HFF-Myc (cell line): ENCODE measurements around the gene TTC7B.

Source experiments
- DNase-seq: peaks from one replicate; pipeline ENCODE4 v3.0.0-alpha.2; 2011; ENCODE audit warnings: low read depth; ENCODE audit errors: extremely low read depth
- H3K4me3 ChIP-seq: replicated peaks from 2 replicates; pipeline ENCODE4 v1.5.1; 2011; ENCODE audit warnings: low read depth, mild to moderate bottlenecking, control low read depth, low read length
- TF ChIP-seq, protein P1 (sequence below): IDR thresholded peaks from 2 replicates; pipeline ENCODE4 v1.5.1; 2012; ENCODE audit warnings: mild to moderate bottlenecking, low read depth, low read length, control low read depth; ENCODE audit errors: missing control alignments

Gene TTC7B

DNA sequence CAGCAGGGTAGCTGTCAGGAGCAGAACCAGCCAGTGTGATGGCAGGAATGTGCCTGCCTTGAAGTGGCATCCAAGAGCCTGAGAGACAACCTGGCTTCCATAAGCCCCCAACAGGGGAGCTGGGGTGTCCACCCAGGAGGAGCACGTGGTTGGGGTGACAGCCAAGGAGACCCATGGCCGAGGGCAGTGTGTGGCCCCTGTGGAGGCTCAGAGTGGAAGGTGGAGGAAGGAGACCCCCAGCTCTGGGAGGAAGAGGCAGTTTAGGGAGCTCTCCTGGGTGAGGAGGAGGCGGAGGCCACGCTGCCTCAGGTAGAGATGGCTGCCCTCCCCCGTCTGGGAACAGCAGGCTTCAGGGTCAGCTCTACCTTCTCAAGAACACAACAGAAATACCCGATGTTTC is 272.4 kb downstream of the TTC7B start:
- TF ChIP-seq, protein P1, sequence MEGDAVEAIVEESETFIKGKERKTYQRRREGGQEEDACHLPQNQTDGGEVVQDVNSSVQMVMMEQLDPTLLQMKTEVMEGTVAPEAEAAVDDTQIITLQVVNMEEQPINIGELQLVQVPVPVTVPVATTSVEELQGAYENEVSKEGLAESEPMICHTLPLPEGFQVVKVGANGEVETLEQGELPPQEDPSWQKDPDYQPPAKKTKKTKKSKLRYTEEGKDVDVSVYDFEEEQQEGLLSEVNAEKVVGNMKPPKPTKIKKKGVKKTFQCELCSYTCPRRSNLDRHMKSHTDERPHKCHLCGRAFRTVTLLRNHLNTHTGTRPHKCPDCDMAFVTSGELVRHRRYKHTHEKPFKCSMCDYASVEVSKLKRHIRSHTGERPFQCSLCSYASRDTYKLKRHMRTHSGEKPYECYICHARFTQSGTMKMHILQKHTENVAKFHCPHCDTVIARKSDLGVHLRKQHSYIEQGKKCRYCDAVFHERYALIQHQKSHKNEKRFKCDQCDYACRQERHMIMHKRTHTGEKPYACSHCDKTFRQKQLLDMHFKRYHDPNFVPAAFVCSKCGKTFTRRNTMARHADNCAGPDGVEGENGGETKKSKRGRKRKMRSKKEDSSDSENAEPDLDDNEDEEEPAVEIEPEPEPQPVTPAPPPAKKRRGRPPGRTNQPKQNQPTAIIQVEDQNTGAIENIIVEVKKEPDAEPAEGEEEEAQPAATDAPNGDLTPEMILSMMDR, result no peak
- no peak for DNase-seq

DNA sequence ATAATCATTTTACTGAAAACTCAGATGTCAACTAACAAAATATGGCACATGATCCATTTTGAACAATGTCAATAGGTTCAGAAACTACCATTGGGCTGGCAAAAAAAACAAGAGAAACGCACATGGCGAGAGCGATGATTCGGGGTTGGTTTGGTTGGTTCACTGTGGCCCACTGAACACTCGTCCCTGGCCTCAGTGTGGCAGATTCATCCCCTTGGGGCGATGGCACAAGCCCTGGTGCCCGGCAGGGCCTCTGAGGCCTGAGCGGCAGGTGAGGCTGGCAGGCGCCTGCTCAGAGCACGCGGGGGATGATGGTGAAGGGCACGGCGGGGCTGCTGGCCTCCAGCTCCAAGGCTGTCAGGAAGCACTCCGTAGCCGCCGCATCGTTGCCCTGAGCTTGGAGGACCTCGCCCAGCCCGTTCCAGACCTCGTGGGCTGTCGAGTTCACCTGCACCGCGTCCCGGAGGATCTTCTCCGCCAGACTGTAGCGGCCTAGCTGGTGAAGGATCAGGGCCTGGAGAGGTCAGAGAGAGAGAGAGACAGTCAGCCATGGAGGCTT is 275.1 kb downstream of the TTC7B start:
- TF ChIP-seq, protein P1, result no peak
- no peak for DNase-seq

More for the DNA sequence above, 272.4 kb downstream of the TTC7B start:
- H3K4me3 ChIP-seq, result no peak overlapping the region

DNA sequence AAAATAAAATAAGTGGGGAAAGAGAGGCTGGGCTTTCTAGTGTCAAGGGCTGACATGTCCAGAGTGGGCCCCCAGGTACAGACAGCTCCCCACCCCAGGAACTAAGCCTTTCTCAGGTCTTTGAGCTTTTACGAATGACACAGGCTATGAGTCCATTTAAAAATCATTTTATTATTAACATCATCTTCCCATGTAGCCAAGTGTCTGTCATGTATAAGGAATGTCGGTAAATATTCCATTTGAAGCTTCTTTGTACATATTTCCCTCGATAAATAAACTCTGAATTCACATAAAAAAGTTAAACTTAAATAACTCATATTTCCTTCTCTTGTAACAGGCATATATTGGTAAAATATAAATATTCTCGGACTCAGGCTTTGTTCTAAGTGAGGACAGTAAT is 275.8 kb downstream of the TTC7B start:
- TF ChIP-seq, protein P1, result no peak
- H3K4me3 ChIP-seq, result no peak overlapping the region
- DNase-seq, result no peak

More for the DNA sequence above, 275.1 kb downstream of the TTC7B start:
- H3K4me3 ChIP-seq, result no peak overlapping the region

DNA sequence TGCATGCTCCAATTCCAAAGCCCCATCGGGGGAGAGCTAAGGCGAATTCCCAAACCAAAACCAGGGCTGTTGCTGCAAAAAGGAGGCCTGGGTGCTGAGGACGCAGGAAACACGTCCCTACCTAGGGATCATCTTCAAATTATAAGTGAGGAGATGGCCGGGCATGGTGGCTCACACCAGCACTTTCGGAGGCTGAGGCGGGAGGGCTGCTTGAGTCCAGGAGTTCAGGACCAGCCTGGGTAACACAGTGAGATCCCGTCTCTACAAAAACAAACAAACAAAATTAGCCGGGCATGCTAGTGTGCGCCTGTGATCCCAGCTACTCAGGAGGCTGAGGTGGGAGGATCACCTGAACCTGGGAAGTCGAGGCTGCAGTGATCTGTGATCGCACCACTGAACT is 276.2 kb downstream of the TTC7B start:
- no peak for DNase-seq
- no peak overlapping the region for H3K4me3 ChIP-seq
- TF ChIP-seq, protein P1, result no peak

DNA sequence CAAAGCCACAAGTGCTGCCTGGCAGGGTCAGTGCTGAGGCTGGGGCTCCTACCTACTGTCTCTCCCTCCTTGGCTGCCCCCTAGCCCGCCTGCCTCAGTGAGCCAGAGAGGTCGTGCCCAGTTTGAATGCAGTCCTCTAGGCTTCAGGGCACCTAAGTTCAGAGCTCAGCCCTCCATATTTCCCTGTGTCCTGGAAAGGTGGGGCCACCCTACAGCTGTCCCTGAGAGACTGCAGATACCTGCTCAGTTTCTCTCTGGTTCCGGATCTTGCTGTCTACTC is 276.8 kb downstream of the TTC7B start:
- no peak for DNase-seq
- H3K4me3 ChIP-seq, result no peak overlapping the region
- TF ChIP-seq, protein P1, result no peak

DNA sequence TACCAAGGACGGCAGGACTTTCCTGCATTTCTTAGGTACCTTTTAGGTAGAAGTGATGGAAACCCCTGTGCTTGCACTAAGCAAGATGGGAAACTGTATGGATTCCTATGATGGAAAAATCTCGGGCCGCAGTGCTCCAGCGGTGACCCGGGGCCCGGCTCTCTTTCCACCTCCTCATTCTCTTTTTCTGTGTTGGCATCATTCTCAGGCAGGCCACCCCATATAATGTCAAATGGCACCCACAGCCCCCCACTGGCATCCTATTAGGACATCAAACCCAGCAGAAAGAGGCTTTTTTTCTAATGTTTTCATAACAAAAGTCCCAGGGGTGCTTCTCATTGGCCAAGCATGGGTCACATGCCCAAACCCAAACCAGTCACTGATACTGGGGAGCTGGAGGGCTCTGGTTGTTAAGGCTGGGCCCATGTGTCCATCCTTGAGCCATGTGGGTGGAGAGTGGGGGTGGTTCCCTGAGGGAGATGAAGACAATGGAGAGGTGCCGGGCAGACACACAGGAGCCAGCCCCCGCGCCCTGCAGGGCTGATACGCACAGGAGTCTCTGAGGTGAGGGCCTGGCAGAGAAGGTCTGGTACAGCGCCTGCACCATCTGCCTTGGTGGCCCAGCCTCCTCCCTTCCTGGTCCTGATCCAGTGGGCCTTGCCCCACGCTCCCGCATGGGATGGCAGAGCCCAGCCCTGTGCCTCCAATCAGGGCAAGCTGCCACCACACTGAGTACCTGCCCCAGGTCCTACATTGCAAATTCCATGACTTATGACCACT is 277.3 kb downstream of the TTC7B start:
- DNase-seq, result no peak
- no peak overlapping the region for H3K4me3 ChIP-seq
- TF ChIP-seq, protein P1, result no peak
